CD4-positive, alpha-beta T cell treated with Interleukin-21 for 1 hour (primary cell): ENCODE results near the gene HSDL1.

ENCODE experiments used
- DNase-seq: peaks from one replicate; pipeline ENCODE4 v3.0.0-alpha.2; 2020

HSDL1 gene

DNA sequence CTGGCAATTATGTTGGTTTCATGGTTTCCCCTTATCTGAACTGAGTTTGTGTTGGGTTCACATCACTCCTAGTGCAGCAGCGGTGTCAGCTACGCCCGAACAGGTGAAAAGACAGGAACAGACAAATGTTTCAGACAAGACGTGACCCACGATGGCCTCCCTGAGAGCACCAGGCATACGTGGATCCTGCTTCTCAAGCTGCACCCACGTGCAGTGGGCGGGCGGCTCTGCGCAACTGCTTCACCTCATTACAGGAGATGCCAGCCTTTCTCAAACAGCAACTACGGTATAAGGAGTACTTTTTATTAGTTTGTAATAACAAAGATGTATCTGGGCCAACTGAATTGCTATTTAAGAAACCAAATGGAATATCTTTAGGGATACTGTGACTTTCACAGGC is 69.6 kb downstream of the HSDL1 start:
- DNase-seq: no peak

DNA sequence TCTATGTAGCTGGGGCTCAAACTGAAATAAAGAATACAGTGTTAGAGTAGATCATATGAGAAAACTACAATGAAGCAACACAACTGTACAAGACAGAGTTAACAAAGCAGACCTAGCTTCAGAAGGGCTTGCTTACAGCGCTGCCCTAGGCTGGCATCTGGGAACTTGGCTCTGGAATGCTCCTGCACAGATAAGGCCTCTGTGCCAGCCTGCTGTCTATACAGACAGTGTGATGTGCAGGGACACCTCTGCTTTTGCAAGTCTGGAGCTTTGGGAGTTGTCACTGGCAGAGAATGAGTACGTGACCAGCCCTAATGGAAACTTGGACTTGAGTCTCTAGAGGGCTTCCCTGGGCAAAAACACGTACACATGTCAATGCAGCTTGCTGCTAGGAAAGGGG is 70.3 kb downstream of the HSDL1 start:
- DNase-seq: no peak
